DMS153 treated with DMSO at 0.1 percent for 48 hours (cell line): ENCODE measurements around the gene SLC1A2.

Experiments used
- DNase-seq: peaks from one replicate; lab custom pipeline; 2025; ENCODE audit not compliant: unreplicated experiment; lab: John Stamatoyannopoulos, UW

Gene SLC1A2

GRCh38 chr11:35377262-35377661, 42.1 kb downstream of the SLC1A2 start:
- no peak for DNase-seq

GRCh38 chr11:35376613-35377012, 42.7 kb downstream of the SLC1A2 start:
- no peak for DNase-seq

GRCh38 chr11:35376118-35376510, 43.2 kb downstream of the SLC1A2 start:
- no peak for DNase-seq

GRCh38 chr11:35375332-35376117, 43.8 kb downstream of the SLC1A2 start:
- no peak for DNase-seq

- no peak for DNase-seq
Measured at GRCh38 chr11:35373284-35373933, 45.9 kb downstream of the SLC1A2 start.

GRCh38 chr11:35372565-35373283, 46.6 kb downstream of the SLC1A2 start:
- no peak for DNase-seq

- DNase-seq = no peak
Measured at GRCh38 chr11:35367491-35367890, 51.9 kb downstream of the SLC1A2 start.

- DNase-seq = no peak
Measured at GRCh38 chr11:35366798-35367197, 52.6 kb downstream of the SLC1A2 start.

- no peak for DNase-seq
Measured at GRCh38 chr11:35365961-35366360, 53.4 kb downstream of the SLC1A2 start.

- DNase-seq = no peak
Measured at GRCh38 chr11:35365395-35365794, 54.0 kb downstream of the SLC1A2 start.

- DNase-seq = no peak
Measured at GRCh38 chr11:35363854-35364780, 55.2 kb downstream of the SLC1A2 start.

GRCh38 chr11:35363246-35363801, 56.0 kb downstream of the SLC1A2 start:
- DNase-seq = no peak

- no peak for DNase-seq
Measured at GRCh38 chr11:35362521-35362980, 56.8 kb downstream of the SLC1A2 start.

- DNase-seq = no peak
Measured at GRCh38 chr11:35360055-35360530, 59.3 kb downstream of the SLC1A2 start.

GRCh38 chr11:35359321-35360054, 59.9 kb downstream of the SLC1A2 start:
- DNase-seq = no peak

- DNase-seq = no peak
Measured at GRCh38 chr11:35358391-35358790, 61.0 kb downstream of the SLC1A2 start.

- DNase-seq = no peak
Measured at GRCh38 chr11:35357923-35358322, 61.4 kb downstream of the SLC1A2 start.

GRCh38 chr11:35355102-35355749, 64.1 kb downstream of the SLC1A2 start:
- DNase-seq = no peak

GRCh38 chr11:35354644-35355043, 64.7 kb downstream of the SLC1A2 start:
- no peak for DNase-seq
